K562 (cell line): Measurements from ENCODE around the gene FOS. TPM values are rescaled to one million over a fixed set of nuclear protein-coding genes. Genes with fewer than 3 reads are reported as not detected.

Experiments used
- CGGBP1 ChIP-seq: fragments of 250-450 bp; sonication (Bioruptor Pico); IDR thresholded peaks from 2 replicates; pipeline ENCODE4 v1.9.0; 2021; ENCODE audit warnings: mild to moderate bottlenecking
- DDX20 ChIP-seq: fragments of 450-650 bp; IDR thresholded peaks from 2 replicates; pipeline ENCODE4 v1.6.1; 2016; ENCODE audit warnings: missing genetic modification characterization, low read depth, mild to moderate bottlenecking, missing compliant biosample characterization, moderate library complexity
- ELK3 ChIP-seq: fragments of 450-650 bp; formaldehyde crosslinking; IDR thresholded peaks from 2 replicates; pipeline ENCODE4 v1.4.0; 2020; ENCODE audit warnings: mild to moderate bottlenecking
- GABPA ChIP-seq: fragments of 200-800 bp; sonication (Bioruptor generic); conservative IDR thresholded peaks from 2 replicates; pipeline ENCODE4 v1.6.1; 2016; ENCODE audit warnings: low read depth, missing genetic modification characterization, missing compliant biosample characterization
- GATAD2B ChIP-seq: fragments of 450-650 bp; IDR thresholded peaks from 2 replicates; pipeline ENCODE4 v1.6.1; 2017; ENCODE audit warnings: mild to moderate bottlenecking, borderline replicate concordance
- HNRNPK ChIP-seq: fragments of 200-400 bp; formaldehyde crosslinking; IDR thresholded peaks from one replicate; pipeline ENCODE4 v1.6.1; 2018; ENCODE audit warnings: mild to moderate bottlenecking, low read depth, low read length; ENCODE audit not compliant: poor library complexity, severe bottlenecking
- MCM5 ChIP-seq: fragments of 450-650 bp; IDR thresholded peaks from 2 replicates; pipeline ENCODE4 v1.6.1; 2016; ENCODE audit warnings: low read depth
- NELFE ChIP-seq: IDR thresholded peaks from 2 replicates; pipeline ENCODE4 v1.6.1; 2011; ENCODE audit warnings: mild to moderate bottlenecking; ENCODE audit not compliant: insufficient read depth, insufficient read length
- PRMT5 ChIP-seq: sonication (generic); formaldehyde crosslinking; IDR thresholded peaks from 2 replicates; pipeline ENCODE4 v1.5.0; 2020; ENCODE audit warnings: missing genetic modification reagents
- TFAP4 ChIP-seq: sonication (generic); formaldehyde crosslinking; IDR thresholded peaks from 2 replicates; pipeline ENCODE4 v1.8.0; 2022; ENCODE audit warnings: missing genetic modification reagents, mild to moderate bottlenecking, moderate library complexity, borderline replicate concordance
- U2AF2 ChIP-seq: fragments of 200-400 bp; formaldehyde crosslinking; optimal IDR thresholded peaks from 2 replicates; pipeline ENCODE3; 2017; ENCODE audit warnings: low read depth, mild to moderate bottlenecking, low read length
- ZBTB40 ChIP-seq, 2 experiments: fragments of 450-650 bp in 1 of 2; sonication (generic) in 1 of 2; formaldehyde crosslinking in 1 of 2; IDR thresholded peaks; 2 replicates each; pipeline versions ENCODE4 v1.7.1 to v1.9.0; 2016 to 2022; ENCODE audit warnings: inconsistent platforms in 1 of 2, mild to moderate bottlenecking in 1 of 2, missing genetic modification reagents in 1 of 2
- ZBTB7A ChIP-seq: IDR thresholded peaks from 2 replicates; pipeline ENCODE4 v1.6.1; 2011; ENCODE audit warnings: low read depth, mild to moderate bottlenecking, low read length, moderate library complexity, borderline replicate concordance; ENCODE audit not compliant: control insufficient read depth
- ZNF134 ChIP-seq: fragments of 250-450 bp; sonication (Bioruptor Pico); conservative IDR thresholded peaks from 2 replicates; pipeline ENCODE4 v1.4.0; 2020
- ZNF436 ChIP-seq: fragments of 250-450, 450-650 bp; sonication (Bioruptor Pico); formaldehyde crosslinking; IDR thresholded peaks from 2 replicates; pipeline ENCODE4 v1.7.0; 2020; ENCODE audit warnings: mild to moderate bottlenecking
- polyA plus RNA-seq, 8 experiments: library from polyadenylated mRNA; depleted of rRNA in 4 of 8; stranded (reverse) in 5 of 8; unstranded in 3 of 8; fragments of >200 nt; fragmentation: Nextera tagmentation in 2 of 8; fragmentation: Illumina TruSeq in 1 of 8; extraction: Ambion mirVana in 2 of 8; extraction: Trizol in 1 of 8; gene quantifications; 2 replicates each; pipeline versions ENCODE4 v1.2.1 to v1.2.3, GENCODE V29; 2011 to 2014; ENCODE audit warnings: inconsistent platforms in 1 of 8, missing spikeins in 1 of 8
- total RNA-seq, 7 experiments: library from RNA; depleted of rRNA in 6 of 7; stranded (reverse); fragments of >200 nt in 6 of 7; fragmentation: Illumina TruSeq in 2 of 7; extraction: Trizol in 2 of 7; gene quantifications; 2 replicates each; pipeline versions ENCODE4 v1.2.1 to v1.2.3, GENCODE V29; 2011 to 2021; ENCODE audit warnings: low replicate concordance in 1 of 7

The FOS gene
- total and polyA plus RNA-seq, 9 of the 15 experiments (the other 6 are each of a cell fraction or from before 2014, with no cell fraction given): 0.54 to 13.8 (median 8.9) TPM

- TF ChIP-seq ELK3 (CRISPR knock-in tag) (no peak), NELFE (no peak), ZNF134 (CRISPR knock-in tag) (no peak), ZBTB40 (IDR thresholded peaks at IDR 0.05) (no peak), ZBTB40 (CRISPR knock-in tag; IDR thresholded peaks at IDR 0.05) (no peak), GATAD2B (0 out of 2 replicates have a peak, but pooled peaks have one; percentile 67), CGGBP1 (CRISPR knock-in tag) (no peak), TFAP4 (CRISPR knock-in tag) (peak; percentile 69; the same call in 1 of the 2 replicates), U2AF2 (no peak), GABPA (tag) (0 out of 2 replicates have a peak, but pooled peaks have one; percentile 28), PRMT5 (CRISPR knock-in tag) (no peak), DDX20 (no peak), HNRNPK (no peak), ZNF436 (CRISPR knock-in tag) (no peak), MCM5 (no peak), ZBTB7A (peak; percentile 41; the same call in 1 of the 2 replicates)
Measured at GRCh38 chr14:75277008-75277814, 1.4 kb upstream of the FOS start (continued).
